Measurements from ENCODE around the gene JDP2.

DNA sequence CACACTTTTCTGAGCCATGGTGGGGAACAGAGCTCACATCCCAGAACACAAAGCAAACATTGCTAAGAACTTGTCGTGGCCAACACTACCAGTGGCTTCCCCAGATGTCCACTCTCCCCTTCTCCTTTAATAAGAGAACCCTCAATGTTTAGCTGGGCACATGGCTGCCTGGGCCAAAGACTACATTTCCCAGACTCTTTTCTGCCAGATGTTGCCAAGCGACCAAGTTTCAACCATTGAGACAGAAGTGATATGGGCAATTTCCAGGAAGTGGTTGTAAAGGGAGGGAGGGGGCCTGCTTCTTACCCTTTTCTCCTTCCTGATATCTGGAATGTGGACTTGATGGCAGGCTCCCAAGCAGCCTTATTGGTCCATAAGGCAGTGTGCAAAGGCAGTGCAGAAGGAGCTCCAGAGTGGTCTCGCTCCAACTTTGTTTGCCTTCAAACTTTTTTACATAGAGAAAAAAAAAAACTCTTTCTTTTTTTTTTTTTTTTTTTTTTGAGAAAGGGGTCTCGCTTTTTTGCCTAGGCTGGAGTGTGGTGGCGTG lies 24.9 kb upstream of the JDP2 start:
- TF ChIP-seq, protein P1, sequence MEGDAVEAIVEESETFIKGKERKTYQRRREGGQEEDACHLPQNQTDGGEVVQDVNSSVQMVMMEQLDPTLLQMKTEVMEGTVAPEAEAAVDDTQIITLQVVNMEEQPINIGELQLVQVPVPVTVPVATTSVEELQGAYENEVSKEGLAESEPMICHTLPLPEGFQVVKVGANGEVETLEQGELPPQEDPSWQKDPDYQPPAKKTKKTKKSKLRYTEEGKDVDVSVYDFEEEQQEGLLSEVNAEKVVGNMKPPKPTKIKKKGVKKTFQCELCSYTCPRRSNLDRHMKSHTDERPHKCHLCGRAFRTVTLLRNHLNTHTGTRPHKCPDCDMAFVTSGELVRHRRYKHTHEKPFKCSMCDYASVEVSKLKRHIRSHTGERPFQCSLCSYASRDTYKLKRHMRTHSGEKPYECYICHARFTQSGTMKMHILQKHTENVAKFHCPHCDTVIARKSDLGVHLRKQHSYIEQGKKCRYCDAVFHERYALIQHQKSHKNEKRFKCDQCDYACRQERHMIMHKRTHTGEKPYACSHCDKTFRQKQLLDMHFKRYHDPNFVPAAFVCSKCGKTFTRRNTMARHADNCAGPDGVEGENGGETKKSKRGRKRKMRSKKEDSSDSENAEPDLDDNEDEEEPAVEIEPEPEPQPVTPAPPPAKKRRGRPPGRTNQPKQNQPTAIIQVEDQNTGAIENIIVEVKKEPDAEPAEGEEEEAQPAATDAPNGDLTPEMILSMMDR (tag by site-specific recombination; IDR thresholded peaks at IDR 0.05) = no peak
- TF ChIP-seq, protein P2, sequence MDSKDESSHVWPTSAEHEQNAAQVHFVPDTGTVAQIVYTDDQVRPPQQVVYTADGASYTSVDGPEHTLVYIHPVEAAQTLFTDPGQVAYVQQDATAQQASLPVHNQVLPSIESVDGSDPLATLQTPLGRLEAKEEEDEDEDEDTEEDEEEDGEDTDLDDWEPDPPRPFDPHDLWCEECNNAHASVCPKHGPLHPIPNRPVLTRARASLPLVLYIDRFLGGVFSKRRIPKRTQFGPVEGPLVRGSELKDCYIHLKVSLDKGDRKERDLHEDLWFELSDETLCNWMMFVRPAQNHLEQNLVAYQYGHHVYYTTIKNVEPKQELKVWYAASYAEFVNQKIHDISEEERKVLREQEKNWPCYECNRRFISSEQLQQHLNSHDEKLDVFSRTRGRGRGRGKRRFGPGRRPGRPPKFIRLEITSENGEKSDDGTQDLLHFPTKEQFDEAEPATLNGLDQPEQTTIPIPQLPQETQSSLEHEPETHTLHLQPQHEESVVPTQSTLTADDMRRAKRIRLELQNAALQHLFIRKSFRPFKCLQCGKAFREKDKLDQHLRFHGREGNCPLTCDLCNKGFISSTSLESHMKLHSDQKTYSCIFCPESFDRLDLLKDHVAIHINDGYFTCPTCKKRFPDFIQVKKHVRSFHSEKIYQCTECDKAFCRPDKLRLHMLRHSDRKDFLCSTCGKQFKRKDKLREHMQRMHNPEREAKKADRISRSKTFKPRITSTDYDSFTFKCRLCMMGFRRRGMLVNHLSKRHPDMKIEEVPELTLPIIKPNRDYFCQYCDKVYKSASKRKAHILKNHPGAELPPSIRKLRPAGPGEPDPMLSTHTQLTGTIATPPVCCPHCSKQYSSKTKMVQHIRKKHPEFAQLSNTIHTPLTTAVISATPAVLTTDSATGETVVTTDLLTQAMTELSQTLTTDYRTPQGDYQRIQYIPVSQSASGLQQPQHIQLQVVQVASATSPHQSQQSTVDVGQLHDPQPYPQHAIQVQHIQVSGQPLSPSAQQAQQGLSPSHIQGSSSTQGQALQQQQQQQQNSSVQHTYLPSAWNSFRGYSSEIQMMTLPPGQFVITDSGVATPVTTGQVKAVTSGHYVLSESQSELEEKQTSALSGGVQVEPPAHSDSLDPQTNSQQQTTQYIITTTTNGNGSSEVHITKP (tag by site-specific recombination; IDR thresholded peaks at IDR 0.05) = no peak
- TF ChIP-seq ZIC2 (tag by site-specific recombination; IDR thresholded peaks at IDR 0.05) = no peak
- TF ChIP-seq, protein P3, sequence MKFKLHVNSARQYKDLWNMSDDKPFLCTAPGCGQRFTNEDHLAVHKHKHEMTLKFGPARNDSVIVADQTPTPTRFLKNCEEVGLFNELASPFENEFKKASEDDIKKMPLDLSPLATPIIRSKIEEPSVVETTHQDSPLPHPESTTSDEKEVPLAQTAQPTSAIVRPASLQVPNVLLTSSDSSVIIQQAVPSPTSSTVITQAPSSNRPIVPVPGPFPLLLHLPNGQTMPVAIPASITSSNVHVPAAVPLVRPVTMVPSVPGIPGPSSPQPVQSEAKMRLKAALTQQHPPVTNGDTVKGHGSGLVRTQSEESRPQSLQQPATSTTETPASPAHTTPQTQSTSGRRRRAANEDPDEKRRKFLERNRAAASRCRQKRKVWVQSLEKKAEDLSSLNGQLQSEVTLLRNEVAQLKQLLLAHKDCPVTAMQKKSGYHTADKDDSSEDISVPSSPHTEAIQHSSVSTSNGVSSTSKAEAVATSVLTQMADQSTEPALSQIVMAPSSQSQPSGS (tag by site-specific recombination; IDR thresholded peaks at IDR 0.05; ENCODE audit: low read depth) = no peak
- TF ChIP-seq, protein P4, sequence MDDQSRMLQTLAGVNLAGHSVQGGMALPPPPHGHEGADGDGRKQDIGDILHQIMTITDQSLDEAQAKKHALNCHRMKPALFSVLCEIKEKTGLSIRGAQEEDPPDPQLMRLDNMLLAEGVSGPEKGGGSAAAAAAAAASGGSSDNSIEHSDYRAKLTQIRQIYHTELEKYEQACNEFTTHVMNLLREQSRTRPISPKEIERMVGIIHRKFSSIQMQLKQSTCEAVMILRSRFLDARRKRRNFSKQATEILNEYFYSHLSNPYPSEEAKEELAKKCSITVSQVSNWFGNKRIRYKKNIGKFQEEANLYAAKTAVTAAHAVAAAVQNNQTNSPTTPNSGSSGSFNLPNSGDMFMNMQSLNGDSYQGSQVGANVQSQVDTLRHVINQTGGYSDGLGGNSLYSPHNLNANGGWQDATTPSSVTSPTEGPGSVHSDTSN (CRISPR knock-in tag; IDR thresholded peaks at IDR 0.05) = no peak
- TF ChIP-seq MYNN (tag by site-specific recombination; IDR thresholded peaks at IDR 0.05; ENCODE audit: borderline replicate concordance) = no peak
- no peak for TF ChIP-seq ZNF174 (tag by site-specific recombination; IDR thresholded peaks at IDR 0.05)
- TF ChIP-seq ZNF302 (tag by site-specific recombination; IDR thresholded peaks at IDR 0.05; ENCODE audit: low read depth) = no peak
- no peak for TF ChIP-seq BCL11B (tag by site-specific recombination; IDR thresholded peaks at IDR 0.05; ENCODE audit: low read depth)

Data from HEK293 (cell line).